Epidermal melanocyte (primary cell): Measurements from ENCODE around the gene MYBBP1A.
A peak's percentile ranks its signal among the peaks of the same experiment; 100 is the strongest.

Source experiments
- DNase-seq: peaks from one replicate; pipeline ENCODE4 v3.0.0; 2011; ENCODE audit warnings: low spot score; ENCODE audit not compliant: insufficient read length

MYBBP1A gene

DNA sequence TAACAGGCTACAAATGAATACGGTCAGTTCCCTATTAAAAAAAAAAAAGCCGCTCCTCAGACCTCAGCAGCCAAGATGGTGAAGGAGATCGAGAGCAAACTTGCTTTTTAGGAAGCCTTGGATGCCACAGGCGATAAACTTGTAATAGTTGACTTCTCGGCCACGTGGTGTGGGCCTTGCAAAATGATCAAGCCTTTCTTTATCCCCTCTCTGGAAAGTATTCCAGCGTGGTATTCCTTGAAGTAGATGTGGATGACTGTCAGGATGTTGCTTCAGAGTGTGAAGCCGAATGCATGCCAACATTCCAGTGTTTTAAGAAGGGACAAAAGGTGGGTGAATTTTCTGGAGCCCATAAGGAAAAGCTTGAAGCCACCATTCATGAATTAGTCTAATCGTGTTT lies 16.9 kb upstream of the MYBBP1A start:
- DNase-seq: no peak

DNA sequence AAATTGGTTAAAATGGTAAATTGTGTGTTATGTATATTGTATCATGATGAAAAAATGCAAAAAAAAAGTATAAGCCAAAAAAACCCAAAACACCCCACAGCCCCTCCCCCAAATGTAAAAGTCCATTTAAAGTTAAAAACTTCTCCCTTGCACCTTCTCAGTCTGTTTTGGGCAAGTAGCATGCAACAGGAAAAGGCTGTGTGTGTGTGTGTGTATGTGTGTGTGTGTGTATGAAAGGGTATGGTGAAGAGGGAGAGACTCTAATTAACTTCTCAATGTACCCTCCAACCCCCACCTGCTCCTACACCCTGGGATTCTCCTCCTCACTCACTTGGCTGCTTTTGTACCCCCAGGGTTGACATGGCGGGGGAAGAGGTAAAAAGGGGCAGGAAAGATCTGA lies 14.4 kb upstream of the MYBBP1A start:
- DNase-seq: no peak

DNA sequence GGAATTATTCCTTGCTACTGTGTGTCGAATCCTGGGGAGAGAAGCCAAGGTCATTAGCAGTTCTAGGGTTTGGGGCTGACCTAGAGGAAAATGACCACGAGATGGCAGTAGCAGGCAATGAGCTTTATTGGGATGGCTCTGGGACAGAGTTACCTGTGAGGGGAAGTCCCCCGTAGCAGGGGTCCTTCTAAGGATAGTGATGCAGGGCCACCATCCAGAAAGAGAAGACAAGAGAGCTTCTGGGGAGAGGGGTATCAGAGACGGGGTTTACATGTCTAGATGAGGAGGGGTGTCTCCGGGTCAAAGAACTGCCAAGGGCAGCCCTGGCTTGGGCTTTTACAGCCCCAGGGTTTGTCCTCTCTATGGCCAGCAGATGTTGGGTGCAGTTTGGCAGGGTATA lies 11.6 kb upstream of the MYBBP1A start:
- peak; percentile 85 for DNase-seq

DNA sequence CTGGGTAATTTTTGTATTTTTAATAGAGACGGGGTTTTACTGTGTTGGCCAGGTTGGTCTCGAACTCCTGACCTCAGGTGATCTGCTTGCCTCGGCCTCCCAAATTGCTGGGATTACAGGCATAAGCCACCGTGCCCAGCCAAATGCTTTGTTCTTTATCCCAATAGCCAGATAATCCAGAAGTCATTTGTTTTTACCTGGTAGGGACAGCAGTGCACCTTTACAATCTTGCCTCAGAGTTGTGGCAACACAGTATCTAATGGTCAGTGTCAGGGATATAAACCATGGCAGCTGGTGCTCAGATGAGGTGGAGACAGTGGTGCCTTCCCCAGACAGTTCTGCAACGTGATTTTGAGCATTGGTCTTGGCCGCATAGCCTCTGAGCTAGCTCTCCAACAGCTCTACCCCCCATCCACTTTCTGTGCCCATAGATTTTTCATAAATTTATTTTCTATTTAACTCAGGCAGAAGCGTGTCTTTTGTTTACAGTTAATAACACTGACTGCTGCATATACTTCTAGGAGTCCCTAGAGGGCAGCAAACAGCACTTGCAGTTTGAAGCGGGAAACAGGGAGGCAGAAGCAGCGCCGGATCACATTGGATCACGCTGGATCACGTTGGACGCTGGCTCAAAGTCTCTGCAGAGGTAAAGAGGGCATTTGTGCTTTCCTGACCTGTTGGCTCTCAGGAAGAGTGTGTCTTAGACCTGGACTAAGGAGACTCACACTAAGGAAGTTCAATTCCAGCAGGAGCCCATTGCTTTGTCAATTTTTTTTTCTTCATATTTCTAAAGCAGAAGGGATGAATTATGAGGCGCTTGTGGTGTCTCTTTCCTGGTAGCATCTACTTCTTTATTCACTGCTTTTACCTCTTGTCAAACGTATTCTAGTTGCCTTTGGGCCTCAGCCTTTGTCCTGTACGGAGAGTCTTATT lies 10.3 kb upstream of the MYBBP1A start:
- peak; percentile 82 for DNase-seq

DNA sequence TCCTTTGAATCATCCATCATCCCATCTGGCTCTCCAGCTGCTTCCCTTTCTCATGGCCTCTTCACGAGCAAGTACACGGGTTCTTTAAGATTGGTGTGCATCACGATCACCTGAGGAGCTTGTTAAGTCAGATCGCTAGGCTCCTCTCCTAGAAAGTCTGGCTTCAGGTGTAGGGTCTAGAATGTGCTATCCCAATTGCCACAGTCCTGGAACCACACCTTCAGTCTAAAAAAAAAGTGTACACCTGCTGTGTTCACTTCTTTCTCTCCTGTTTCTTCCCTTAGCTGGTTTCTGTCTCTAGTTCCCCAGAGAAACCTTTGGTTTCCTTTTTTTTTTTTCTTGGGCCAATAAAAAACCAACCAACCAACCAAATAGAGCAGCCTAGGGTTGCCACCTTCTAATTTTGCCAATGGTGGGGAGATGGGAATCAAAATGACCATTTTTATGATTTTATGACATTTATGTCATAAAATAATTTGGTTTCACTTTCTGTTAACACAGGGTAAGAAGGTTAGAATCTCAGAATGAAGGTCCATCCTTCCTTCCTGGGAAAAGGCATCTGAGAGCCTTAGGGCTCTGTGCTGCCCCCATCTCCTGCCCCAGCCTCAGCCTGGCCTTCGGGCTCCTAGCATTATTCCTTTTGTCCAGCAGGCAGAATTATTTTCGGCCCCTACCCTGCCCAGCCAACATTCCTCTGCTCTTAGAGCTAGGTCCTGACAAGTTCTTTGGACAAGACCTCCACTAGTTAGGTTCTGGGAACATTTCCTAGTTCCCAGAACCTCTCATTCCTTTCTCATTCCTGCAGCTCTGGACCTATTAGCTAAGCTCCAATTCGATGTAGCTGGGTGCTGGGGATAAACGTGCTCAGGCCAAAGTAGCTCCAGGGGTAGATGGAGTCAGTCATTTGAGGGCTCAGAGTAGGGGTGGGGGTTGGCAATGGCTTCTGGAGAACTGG lies 7.1 kb upstream of the MYBBP1A start:
- no peak for DNase-seq

DNA sequence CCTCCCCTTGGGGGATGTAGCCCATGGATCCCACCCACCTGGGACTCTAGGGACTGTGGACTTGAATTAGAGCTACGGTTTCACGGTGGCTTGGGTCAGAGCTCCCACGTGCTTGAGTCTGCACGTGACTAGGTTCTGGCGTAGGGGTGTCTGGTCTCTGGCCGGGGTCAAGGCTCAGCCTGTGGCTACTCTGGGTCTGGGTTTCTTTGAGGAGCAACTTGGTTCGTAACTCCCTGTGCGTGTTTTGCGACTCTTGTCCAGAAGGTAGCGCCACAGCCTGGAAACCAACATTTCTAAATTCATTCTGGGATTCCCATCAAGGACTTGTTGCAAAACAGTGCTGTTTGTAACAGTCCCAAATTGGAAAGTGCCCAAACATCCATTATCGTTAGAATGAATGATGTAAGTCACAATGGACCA lies 5.7 kb upstream of the MYBBP1A start:
- DNase-seq: no peak

DNA sequence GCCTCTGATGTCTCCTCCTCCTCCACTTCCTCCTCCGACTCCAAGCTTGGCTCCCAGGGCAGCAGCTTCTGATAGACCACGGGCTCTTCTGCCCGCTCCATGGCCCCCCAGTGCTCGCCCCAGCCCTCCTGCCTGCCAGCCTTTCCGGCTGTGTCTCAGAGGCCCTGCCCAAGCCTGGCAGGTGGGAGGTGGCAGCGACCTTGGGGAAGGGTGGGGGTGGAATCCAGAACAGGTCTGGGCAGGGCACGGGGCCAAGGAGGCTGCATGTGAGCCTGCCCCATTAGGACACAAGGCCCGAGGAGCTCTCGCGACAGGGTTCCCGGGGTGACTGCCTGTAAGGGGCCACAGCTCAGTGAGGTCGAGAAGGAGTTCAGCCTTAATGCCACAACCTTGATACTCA lies 5.2 kb upstream of the MYBBP1A start, which contains the start of gene GGT6:
GGT6 (minus strand) TSS at position 157 of the 400 bp plus-strand sequence; CDS start at position 101, 56 bp downstream.
- DNase-seq: no peak

DNA sequence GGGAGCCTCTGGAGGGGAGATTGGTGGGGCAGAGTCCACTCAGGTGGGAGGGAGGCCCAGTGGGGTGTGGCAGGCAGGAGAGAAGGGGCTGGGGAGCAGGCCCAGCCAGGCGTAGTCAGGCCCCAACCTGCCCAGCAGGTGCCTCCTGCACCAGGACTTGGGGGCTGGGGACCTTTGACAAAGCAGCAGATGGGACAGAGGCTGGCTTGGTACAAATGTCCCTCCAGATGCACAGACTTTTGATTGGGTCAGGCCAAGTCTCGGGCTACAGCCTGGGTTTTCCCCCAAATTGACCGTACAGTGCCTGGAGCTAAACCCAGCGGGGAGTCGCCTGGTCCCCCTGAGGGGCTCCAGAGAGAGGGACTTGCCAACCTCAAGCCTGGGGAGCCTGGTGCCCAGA lies 4.8 kb upstream of the MYBBP1A start:
- DNase-seq: no peak

DNA sequence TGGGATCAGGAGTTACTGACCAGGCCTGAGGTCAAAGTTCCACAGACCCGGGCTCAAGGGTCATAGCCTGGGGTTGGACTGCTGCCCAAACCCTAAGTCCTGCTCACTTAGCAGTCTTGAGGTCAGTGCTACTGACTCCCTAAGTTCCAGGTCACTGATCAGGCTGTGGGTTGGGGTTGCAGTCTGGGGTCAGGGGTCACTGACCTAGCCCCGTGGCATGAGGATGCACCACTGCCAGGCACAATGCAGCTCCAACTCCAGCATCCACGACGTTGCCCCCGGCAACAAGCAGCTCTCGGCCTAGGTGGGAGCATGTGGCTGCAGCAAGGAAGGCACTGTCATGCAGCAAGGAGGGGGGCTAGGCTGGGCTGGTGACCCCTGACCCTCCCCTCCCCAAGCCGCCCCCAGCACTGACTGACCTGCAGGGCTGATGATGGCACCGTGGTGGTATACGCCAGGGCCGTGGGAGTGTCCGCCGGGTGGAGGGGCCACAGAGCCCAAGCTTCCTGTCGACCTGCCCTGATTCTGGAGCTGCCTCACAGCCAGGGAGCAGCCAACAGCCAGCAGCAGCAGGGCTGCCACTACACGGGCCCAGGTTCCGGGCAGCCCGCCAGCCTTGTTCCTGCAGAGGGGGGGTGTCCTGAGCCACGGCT lies 4.1 kb upstream of the MYBBP1A start:
- DNase-seq: no peak

DNA sequence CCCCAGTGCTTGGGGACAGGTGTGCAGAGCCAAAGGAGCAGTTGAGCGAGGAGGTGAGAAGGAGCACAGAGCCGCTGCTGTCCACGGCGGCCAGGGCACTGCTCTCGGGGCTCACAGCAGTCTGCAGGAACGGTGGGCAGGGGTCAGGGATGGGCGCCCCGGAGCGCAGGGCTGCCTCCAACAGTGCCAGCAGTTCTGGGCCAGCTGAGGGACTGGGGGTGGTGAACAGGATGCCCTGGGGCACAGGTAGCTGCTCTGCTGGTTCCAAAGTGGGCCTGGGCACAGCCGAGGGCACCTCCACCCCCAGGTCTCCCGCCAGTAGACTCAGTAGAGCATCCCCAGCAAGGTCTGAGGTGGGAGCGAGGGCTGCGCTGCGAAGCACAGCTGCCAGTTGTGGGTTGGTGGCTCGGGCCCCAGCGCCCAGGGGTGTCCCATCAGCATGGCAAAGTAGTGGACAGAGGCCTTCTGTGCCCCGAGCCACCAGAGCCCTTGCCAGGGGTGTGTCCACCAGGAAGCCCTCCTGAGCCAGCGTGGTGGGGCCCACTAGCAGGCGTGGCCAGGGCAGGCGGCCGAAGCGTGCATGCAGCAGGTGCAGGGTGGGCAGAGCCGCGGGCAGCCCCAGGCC lies 3.3 kb upstream of the MYBBP1A start:
- DNase-seq: no peak

DNA sequence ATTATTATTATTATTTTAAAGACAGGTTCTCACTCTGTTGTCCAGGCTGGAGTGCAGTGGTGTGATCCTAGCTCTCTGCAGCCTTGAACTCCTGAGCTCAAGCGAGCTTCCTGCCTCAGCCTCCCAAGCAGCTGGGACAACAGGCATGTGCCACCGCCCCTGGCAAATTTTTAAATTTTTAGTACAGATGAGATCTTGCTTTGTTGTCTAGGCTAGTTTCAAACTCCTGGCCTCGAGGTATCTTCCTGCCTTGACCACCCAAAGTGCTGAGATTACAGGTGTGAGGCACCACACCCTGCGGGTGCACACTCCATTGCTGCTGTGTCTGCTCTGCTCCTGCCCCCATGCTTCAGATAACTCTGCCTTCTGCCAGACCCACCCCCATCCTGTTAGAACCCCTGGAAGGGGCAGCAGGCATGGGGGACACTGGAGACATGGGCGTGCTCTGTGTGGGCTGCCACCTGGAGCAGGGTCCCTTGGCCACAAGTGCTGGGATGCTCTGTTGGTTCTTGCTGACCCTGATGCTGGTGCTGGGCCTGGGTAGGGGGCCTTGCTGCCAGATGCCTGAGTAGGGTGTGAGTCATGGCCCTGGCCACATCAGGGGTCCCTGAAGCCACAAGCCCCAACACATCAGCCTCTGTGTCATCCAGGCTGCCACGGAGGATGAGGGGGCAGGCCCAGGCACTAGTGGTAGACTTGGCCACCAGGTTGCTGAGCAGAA lies 2.6 kb upstream of the MYBBP1A start:
- no peak for DNase-seq

DNA sequence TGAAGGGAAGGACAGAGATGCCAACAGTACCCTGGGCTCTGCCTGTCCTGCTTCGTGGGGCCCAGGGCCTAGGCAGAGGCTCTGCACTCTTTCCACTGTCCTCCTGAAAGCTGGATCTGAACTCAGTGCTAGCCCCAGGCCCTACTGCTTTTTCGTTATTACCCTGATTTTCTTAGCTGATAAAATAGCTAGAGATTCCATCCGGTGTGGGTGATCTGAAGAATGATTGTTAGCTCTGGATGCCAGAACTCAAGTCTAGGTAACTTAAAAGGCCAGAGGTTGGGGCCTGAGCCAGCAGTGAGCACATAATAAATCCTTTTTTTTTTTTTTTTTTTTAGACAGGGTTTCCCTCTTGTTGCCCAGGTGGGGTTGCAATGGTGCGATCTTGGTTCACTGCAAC lies 1.8 kb upstream of the MYBBP1A start:
- no peak for DNase-seq

DNA sequence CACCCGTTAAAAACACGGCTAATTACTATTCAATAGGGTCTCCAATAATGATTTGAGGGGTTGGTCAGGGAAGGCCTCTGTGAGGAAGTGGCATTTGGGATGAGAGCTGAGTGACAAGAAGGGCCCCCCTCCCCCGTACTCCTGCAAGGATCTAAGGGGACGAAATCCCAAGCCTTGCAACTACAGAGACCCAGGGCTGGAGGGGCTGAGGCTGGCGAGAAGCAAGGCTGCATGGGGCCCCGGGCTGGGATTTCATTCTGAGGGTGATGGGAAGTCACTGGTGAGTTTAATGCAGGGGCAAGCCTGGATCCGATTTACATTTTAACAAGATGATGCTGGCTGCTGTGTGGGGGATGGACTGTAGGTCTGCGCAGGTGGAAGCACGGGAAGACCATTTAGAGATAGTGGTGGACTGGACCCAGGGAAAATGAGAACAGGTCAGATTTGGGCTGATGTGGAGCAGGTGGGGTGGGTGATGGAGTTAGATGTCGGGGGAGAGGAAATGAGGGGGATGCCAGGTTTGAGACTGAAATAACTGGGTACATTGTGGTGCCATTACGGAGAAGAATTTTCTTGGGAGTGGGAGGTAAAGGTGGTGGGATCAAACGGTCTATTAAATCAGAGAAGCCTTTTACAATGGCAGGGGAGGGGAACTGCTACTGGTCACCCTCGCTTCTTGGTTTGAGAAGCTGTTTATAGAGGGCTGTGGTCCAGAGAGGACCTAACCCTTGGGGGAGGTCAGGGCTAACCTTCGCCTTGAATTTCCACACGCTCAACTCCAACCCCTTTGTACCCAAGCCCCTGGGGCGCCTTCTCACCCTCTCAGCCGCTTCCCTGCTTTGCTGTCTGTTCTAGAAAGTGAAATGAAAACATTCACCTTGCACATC lies 932 bp upstream of the MYBBP1A start:
- DNase-seq: no peak

DNA sequence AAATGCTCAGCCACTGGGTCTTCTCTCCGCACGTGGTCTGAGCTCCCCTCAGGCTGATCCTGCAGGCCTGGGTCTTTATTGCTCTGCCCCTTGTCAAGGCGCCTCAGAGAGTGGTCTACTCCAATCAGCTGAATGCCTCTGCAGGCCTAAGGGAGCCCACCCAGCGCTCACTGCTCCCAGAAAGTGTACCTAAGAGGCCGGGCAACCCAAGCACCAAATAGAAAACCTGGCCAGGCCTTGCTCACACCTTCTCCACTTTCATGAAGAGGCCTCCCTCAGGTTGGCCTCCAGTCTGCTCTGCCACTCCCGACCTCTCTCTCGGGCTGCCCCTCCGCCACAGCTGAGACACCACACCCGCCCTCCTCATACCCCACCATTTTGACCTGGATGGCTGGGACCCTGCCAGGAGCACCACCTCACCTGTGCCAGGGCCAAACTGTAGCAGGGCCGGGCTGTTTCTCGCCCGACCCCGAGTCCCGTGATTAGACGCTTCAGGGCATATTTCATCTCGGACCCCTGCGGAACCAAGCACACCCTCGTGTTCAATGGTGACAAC lies 665 bp downstream of the MYBBP1A start:
- DNase-seq: no peak

DNA sequence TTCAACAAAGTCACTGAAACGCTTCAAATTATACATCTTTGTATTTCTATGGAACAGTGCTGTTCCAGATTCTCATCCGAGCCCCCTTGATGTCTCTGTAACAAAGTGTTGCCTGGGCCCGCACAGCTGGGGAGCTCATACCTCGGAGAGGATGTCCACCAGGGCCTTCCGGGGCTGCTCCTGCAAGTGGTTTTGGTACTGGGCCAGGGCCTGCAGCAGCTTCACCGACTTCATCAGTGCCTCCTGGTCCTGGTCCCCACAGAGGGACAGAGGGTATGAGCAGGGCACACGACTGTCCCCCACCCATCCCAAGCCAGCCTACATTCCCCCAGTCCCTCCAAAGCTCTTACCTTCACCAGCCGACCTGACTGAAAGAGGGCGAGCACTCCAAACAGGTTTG lies 1.5 kb downstream of the MYBBP1A start:
- DNase-seq: no peak

DNA sequence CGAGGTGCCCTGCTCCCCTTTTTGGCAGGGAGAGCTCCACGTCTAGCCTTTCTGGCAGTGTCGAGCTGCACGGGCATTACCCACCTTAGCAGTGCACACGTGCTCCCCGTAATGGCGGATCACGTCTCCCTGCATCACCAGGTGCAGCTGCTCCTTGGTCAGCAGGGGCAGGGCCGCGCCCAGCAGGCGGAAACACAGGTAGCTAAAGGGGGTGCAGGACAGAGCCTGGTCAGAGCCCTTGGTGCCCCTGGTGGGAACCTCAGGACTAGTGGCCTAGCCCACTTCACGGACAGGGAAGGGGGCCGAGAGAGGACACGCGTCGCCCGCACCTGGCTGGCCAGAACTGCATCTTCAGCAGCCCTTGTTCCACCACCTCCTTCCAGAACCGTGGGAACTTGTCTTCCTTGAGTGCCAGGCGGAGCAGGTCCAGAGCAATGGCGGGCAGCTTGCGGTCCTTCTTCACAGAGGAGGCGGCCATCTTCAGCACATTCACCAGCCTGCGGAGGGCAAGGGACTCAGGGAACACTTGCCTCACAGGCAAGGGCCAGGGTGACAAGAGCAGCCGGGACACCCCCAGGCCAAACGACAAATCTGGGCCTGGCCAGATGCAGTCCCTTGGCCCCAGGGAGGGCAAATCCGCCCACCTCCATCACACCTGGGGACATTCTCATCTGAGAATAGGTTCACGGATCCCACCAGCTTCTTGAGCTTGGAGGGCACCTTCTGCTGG lies 3.2 kb downstream of the MYBBP1A start:
- DNase-seq: no peak

DNA sequence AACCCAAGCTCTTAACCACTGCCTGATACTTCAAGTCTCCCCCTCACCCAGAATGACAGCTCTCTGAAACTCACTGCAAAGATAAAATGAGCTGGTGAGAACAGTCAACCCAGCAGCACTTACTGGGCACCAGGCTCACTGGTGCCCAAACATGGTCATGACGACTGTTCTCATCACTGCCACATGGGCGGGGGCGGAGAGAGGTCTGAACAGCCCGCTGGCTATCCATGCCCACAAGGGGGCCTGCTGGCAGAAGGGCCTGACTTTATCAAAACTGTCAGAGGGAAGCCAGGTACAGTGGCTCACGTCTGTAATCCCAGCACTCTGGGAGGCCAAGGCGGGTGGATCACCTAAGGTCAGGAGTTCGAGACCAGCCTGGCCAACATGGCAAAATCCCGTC lies 4.0 kb downstream of the MYBBP1A start:
- no peak for DNase-seq

DNA sequence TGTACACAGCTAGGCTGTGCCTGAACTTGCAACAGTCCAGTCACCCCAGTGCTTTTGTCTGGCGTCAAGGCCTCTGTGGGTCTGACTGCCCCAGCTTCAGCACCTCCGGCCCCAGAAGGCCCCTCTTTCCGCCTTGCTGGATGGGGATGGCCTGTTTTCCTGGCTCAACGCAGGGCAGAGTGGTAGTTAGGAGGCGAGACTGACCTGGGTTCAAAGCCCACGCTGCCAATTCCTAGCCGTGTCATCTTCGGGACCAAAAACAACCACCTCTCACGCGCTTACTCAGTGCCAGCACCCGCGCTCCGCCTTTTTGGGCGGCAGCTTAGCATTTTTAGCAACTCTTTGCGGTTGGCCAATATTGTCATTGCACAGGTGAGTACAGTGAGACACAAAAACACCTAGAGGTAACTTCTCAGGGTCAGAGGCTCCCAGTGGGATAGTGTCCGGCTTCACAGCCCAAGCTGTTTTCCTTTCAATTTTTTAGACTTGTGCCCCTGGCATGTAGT lies 4.6 kb downstream of the MYBBP1A start:
- DNase-seq: no peak
